GM21737 (cell line): Measurements from ENCODE around the gene PPP2R3A.

Experiments used
- ATAC-seq: cut with Tn5 transposase; IDR thresholded peaks from one replicate; pipeline ENCODE4 v1.9.1; 2021; ENCODE audit warnings: mild to moderate bottlenecking, moderate library complexity; ENCODE audit not compliant: unreplicated experiment

PPP2R3A gene

DNA sequence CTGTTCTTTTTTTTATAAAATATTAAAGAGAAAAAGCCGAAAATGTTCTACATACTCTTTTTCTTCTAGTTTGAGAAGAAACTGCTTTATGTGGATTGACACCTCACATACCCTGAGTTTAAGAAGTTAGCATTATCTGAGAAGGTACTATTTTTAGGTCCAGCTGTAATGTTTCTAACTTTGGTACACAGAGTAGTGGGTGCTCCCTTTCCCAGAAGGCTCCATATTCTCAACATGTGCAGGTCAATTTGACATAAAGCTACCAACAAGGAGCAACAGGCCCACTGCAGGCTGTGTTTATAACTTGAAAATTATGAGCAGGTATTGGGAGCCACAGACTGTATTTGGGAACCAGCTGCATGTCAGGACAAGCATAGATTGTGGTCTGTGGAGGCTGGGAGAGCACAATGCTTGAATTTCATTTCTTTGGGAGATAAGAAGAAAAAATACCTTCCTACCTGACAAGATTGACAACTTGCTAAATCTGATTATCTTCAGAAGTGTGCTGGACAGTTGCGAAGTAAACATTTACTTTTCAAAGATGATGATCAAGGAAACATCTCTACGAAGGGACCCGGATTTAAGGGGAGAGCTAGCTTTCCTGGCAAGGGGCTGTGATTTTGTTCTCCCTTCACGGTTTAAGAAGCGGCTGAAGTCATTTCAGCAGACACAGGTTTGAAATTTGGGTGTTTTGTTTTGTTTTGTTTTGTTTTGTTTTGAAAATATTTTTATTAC is 57.2 kb downstream of the PPP2R3A start:
- no peak for ATAC-seq

DNA sequence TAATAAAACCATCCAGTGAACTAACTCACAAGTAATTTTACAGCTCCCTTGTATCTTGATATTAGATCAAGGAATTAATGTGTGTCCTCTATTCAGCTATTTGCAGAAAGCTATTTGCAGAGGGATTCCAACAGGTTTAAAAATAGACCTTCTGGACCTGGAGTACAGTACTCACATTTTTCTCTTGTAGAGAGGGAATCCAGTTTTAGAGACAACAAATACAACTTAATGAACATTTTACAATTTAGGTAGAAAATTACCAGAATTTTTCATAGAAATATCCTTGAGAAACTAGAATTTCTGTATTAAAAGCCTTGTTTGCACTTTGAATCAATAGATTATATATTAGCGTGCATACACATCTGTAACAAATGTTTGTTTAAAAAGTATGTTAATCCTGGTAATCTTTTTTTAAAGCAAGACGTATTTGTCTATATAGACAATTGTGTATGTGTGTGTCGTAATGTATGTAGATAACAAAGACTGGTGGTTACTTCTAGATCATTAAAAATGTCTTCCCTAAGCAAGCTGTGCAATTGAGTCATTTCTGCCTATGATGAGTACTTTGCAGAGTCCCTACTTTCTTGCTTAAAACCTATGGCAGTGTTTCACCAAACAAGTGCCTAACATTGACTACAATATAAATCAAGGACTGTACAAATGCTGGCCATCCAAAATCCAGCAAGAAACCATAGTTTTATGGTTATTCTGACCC is 57.9 kb downstream of the PPP2R3A start:
- ATAC-seq, result no peak

DNA sequence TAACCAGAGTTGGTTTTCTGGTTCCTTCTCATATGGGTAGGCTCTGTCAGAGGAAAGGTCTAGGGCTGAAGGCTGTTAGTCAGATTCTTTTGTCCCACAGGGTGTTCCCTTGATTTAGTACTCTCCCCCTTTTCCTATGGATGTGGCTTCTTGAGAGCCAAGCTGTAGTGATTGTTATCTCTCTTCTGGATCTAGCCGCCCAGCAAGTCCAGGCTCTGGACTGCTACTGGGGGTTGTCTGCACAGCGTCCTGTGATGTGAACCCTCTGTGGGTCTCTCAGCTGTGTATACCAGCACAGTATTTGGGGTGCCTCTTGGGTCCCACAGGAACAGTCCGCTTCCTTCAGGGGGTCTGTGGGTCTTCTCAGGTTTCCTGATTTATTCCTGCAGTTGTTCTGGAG is 70.8 kb downstream of the PPP2R3A start:
- ATAC-seq, result no peak

DNA sequence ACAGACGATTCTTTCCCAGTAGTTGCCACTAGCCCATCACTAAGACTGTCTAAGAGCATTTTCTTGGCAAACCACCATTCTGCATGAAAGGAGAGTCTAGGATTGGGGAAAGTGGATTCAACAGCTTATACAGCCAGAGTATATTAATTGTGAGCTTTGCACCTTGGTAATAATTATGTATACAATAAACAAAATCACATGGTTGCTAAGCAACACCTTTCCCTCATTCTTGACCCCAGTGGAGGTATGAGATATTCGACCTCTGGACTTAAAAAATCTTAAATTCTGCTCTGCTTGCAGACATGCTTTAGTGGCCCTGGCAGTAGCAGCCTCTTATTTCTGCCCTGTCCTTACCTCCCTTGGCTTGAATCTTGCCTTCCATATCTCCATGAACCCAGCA is 73.1 kb downstream of the PPP2R3A start:
- ATAC-seq, result no peak

DNA sequence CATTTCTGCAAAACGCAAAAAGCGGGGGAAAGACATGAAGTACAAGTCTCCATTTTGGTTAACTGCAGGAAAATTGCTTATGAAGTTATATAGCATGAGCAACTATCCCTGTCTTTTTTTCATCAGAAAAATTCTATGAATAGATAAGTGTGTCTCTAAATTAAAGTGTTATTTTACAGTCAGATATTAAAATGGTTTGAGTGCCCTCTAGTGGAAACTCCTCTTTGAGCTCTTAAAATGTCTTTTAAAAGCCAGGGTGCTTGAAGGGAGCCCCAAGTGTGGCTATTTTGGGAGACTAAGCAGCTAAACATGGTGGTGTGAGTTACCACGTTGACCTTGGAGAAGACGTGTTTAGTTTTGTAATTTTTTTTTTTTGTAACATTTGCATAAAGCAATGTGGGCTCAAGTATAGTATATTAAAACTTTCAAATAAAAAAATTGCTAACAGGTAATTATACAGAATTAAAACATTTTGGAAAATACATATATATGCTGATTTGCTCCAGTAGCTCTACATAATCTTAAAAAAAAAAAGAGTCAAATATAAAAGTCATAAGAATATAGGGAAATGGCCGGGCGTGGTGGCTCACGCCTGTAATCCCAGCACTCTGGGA is 77.2 kb downstream of the PPP2R3A start:
- ATAC-seq, result no peak

DNA sequence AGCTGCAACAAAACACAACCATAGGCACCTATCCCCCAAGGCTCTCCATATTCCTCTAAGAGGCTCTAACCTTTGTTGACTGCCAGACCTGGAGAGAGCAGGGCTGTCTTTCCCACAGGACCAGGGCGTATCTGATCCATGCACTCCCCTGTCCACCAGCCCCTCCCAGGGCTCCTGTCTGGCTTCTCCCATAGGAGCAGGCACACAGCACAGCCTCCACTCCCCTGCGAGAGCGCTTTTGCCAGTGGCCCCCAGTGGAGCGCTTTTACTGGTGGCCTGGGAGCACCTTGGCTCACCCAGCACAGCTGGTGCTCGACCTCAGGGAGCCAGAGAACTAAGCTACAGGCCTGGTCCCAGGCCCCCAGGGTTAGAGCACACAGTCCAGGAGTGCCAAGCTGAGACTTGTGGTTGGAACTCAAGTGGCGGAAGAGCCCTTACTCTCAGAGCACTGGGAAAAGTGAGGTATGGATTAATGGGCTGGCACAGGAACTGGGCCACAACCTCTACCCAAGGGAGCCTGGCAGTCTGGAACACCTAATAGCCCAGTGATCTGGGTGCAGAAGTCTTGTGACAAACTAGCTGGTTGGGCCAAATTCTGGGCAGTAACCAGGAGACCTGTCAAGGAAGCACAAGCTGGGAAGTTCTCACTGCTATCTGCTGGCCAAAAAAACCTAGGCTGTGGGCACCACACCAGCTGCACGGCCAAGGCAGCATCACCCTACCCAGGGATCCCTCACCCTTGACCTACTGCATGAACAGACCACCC is 79.6 kb downstream of the PPP2R3A start:
- no peak for ATAC-seq

DNA sequence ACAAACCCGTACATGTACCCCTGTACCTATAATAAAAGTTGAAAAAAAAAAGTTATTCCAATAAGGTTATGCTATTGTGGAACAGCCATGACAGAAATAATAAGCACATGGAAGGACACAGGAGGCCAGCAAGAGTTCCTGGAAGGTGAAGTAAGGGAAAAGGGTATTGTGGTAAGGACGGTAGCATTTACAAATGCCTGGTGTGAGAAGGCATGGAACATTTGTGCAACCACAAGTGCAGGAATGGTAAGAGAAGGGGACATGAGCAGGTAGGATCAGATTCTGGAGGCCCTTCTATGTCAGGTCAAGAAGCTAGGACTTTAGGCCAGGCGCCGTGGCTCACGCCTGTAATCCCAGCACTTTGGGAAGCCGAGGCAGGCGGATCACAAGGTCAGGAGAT is 82.5 kb downstream of the PPP2R3A start:
- no peak for ATAC-seq

DNA sequence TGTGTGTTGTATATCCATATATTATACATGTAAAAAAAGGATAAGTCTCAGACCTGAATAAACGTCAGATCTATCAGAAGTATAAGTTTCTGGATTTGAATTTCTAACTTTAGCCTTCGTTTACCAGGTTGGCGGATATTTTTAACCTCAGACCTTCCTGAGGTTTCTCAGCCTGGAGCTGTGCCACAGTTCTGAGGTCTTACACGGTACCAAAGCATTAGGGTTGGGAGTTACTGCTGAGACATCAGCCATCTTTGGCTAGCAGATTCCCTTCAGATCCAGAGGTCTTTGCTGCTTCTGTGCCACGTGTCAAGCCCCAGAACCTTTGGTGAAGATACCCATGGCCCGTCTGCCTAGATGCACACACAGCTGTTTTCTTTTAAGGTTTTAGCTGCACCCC is 84.7 kb downstream of the PPP2R3A start:
- ATAC-seq, result no peak

DNA sequence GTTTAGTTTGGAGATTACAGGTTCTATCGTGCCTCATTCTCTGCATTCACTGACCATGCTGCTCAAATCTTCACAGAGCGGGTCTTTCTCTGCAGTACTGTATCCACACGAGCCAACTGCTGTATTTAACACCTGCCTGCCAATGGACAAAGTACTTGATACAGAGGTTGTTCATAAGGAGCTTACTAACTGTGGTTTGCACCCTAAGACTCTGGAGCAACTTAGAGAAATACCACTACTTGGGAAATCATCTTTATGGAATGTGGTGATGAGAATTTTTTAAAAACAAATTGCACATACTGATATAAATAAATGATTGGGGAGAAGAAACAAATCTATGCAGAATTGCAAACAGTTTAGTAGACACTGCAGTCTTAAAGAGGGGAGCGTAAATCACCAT is 90.0 kb downstream of the PPP2R3A start:
- no peak for ATAC-seq

DNA sequence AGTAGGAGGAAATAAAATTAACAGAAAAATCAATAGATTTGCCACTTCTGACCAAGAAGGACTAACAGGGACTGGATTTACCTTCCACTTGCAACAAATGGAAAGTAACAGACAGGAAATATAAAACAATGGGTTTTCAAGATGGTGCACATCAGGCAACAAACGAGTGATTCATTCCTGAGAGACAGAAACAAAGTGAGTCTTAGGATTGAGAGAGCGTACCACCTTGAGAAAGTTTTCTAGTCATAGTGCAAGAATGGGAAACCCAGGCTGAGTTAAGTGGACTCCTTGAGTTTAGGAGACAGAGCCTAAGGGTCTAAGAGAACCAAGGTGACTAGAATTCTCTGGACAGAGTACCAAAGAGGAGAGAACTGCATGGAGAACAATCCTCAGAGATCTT is 101.7 kb downstream of the PPP2R3A start:
- no peak for ATAC-seq

DNA sequence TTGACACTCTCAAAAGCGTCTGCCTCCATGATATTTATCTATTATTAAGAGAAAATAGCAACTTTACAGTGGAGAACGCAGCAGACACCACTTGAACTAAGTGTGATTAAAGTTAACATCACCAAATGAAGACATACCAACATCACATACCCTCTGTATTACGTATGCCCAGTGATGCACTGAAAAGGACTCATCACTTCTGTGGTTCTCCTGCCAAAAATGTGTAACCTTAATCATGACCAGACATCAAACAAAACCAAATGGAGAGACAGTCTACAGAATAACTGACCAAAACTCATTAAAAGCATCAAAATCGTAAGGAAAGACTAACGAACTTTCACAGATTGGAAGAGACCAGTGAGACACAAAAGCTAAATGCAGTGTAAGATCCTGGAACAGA is 103.2 kb downstream of the PPP2R3A start:
- no peak for ATAC-seq

DNA sequence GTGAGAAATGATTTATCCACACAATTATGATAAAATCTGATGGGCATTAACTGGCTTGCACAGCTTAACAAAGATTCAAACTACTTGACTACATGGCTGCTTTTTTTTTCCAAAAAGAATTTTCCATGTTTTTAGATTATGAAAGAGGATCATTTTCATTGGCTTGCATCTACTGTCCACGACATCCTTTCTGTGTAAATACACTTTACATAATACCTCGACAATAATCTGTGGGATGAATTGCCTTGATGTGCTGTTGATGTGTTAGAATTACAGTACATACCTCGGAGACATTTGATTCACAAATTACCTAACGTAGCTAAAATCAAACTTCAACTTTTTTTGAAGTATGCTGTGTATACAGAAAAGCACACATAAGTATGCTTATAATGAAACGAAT is 104.4 kb downstream of the PPP2R3A start:
- ATAC-seq, result no peak

DNA sequence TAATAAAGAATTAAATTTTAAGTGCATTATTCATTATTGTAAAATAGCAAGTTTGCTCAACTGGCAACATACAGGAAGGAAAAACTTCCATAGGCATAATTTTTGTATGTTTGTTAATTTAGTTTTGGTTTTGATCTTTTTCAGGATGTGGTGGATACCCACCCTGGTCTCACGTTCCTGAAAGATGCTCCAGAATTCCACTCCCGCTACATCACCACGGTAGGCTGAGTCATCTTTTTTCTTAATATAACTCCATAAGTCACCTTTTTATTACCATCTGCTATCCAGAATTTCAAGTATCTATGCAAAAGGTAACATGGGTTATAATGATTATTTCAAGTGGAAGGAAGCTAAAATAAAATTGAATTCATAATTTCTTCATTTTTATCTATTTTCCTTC is 104.8 kb downstream of the PPP2R3A start:
- no peak for ATAC-seq

DNA sequence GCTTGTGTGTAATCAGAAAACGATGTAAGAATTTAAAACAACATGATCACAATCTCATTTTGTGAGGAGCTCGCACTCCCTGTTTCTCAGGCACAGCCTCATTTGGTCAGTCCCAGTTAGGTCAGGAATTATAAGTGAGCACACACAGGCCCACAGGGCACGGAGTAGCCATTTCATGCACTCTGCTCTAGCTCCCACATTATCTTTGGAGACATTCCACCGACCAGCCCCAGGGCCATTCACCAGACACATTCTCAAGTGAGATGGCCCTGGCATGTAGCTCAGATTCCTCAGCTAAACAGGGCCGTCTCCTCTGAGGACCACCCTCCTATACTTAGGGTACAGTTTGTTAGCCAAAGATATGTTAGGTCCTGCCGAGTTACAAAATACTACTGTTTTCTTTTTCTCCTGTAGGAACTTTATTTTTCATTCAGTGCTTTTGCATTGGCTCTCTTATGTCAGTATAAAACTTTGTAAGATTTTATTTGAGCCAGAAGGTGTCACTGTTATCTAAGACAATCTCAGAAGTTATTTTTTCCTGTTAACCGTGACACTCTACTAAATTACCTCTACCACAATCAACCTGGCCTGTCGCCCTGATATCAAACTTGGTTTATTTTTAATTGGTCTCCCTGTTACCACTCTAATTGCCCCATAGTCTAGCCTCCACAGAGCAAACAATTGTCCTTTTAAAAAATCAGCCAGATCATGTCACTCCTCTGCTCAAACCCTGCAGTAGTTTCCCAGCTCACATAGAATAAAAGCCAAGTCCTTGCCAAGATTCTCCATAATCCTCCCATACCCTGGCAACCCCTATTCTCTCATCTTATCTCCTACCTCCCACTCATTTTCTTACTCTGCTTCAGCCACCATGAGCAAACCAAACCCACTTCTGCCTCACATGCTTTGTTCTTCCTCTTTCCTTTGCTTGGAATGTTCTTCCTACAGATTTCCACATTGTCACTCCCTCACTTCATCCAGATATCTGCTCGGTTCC is 105.7 kb downstream of the PPP2R3A start:
- no peak for ATAC-seq

DNA sequence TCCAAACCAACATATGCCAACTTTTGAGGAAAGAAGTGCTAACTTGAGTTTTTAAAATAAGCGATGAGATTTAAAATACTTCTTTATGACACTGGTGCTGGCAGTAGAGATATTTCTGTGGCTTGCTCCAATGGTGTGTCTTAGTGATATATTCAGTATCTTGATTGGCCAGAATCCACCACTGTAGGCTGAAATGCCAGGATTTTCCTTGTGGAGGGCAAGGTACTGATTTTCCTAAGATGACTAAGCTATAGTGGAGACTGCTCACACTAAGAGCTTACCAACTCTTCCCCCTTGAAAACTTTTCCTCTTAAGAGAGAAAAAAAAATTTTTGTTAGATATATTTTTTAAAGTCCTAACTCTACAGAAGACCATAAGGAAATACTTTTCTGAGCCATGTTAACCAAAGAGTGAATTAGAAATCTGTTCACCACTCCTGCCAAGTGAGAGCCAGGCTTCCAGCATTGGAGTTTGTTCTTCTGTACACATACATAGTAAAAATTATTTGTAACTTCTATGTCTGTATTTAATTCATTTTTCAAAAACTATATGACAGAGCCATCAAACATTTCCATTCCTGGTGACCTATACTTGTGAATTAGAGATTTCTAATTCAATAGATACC is 109.1 kb downstream of the PPP2R3A start:
- no peak for ATAC-seq

DNA sequence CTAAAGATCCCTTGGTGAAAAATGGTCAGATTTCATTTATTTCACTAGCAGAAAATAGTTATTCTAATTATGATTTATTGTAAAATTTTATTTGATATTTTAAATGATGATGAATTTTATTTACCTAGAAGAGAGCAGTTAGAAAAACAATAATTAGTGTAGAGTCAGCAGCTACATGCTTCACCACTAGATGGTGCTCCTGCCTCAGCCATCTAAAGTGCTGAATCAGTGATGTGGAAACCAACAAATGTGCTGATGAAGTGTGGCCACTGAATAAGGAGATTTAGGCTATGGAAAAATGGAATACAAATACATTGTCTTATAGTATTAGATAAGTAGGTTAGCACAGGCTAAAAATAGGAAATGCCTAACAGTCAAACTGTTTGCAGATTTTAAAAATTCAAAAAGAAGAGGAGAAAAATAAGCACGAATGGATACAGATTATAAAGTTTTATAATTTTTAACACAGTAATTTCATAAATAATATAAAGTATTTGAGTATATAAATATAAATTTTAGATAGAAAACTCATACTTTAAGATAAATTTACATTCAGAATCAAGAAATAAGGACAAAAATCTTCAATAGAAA is 109.8 kb downstream of the PPP2R3A start:
- ATAC-seq, result no peak

DNA sequence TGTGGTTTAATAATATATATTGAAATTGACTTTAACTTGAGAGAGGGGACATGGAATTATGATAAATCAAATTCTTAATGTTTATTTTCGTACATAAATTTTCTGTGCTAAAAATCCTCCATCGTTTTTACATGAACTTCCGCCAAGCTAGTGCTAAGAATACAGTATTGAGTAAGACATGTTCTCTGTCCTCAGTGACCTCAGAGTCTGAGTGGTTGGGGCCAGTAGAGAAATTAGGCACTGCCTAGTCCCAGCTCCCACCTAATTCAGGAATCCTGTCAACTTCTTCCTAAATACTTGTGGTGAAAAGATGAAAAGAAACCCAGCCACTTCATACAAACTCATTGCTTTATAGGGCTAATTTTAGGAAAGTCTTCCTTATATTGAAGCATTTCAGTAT is 110.3 kb downstream of the PPP2R3A start:
- no peak for ATAC-seq

DNA sequence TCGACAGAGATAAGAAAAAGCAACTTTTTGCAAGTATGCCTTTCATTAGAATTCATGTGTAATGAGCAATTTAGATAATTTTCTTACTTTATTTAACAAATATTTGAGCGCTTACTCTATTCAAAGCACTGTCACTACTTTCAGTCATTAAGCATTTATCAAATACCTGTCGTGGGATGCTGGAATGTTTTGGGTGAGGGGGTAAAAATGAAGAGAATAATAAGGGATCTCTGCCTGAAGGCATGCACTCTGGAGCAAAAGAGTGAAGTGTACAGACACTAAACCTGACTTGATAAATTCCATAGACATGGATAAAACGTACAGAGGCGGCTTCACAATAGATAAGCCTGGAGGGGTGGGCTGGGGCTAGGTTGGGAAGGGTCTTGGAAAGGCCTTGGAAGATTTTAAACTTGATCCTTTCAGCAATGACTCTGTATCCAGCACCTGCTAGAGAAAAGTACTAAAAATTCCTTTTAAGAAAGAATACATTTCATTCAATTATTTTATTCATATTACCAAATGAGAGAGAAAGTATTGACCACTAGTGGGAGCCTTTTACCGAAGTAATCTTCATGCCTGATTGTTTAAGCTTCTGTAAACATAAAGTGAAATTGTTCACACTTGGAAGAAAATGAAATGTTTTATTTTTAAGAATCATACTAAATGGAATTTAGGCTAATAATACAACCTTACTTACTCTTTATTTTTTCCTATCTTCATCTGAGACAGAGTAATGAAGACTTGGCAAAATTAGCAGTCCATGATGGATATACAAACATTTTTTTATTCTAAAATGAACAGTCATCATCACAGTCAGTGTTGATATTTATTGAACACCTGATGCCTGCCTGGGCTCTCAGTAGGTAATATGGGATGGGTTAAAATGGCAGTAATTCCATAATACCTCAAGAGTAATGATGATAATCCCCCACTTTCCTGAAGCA is 113.2 kb downstream of the PPP2R3A start:
- ATAC-seq, result no peak
